Ecto neural progenitor cell (in vitro differentiated cells): ENCODE measurements around the gene TMEM135.
"Not testable (repeated sequence)": the region's sequence is repeated elsewhere in the genome, so short reads cannot be mapped to it uniquely, and the experiment has no call there.

Experiments
- DNase-seq: peaks from one replicate; pipeline ENCODE4 v3.0.0-alpha.2; 2018; ENCODE audit warnings: low spot score

TMEM135 gene

DNA sequence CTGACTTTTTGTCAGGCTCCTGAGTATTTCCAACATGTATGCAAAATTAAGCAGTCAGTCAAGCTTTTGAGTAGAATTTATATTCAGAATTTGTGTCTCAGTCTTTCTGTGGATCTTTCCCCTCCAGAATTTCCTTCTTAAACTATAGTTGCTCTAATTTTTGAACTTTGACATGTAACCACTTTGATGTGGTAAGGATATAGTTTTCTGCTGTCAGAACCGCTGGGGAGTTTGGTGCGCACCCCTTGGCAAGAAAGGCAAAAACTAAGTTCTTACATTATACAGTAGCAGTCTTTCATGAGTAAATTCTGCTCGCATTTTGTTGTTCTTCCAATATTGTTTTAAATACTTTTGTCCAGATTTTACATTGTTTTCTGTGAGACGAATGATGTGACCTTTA is 105.9 kb downstream of the TMEM135 start:
- no peak for DNase-seq

GRCh38 chr11:87144252-87144651 is 106.5 kb downstream of the TMEM135 start:
- no peak for DNase-seq

DNA sequence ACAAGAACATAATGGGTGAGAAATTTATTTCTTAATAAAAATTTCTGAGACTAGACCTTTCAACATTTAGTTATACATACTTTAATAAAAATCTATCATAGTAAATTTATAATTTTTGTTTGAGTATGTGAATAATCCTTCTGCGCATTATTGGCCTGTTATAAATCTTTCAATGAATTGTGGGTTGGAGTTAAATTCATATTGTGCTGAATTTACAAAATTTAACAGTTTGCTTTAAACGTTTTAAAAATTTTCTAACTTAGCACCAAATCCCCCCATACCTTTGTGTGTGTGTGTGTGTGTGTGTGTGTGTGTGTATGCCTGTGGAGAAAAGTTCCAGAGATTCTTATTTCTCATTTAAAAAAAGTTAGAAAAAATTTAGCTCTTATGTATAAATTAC is 111.0 kb downstream of the TMEM135 start:
- no peak for DNase-seq

GRCh38 chr11:87149782-87150181 is 112.0 kb downstream of the TMEM135 start:
- DNase-seq, result not testable (repeated sequence)

DNA sequence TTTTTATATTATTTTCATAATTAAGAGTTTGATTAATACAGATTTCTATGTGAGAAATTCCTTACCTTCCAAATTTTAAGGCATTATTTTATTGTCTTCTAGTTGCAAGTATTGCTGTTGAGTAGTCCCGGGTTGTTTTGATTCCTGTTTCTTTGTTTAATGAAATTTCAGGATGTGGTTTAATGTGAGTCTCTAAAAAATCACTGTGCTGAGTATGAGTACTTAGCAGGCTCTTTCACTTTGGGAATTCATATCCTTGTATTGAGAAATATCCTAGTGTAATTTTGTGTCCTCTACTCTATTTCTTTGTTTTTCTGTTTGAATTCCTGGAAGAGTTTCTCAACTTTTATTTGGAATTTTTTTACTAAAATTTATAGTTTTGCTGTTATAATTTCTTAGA is 113.2 kb downstream of the TMEM135 start:
- DNase-seq, result no peak

GRCh38 chr11:87154246-87154645 is 116.5 kb downstream of the TMEM135 start:
- no peak for DNase-seq

- no peak for DNase-seq
Measured at GRCh38 chr11:87156970-87157369, 119.2 kb downstream of the TMEM135 start.

DNA sequence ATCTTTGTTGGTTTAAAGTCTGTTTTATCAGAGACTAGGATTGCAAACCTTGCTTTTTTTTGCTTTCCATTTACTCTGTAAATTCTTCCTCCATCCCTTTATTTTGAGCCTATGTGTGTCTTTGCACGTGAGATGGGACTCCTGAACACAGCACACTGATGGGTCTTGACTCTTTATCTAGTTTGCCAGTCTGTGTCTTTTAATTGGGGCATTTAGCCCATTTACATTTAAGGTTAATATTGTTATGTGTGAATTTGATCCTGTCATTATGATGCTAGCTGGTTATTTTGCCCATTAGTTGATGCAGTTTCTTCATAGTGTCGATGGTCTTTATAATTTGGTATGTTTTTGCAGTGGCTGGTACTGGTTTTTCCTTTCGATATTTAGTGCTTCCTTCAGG is 131.3 kb downstream of the TMEM135 start:
- DNase-seq, result not testable (repeated sequence)

DNA sequence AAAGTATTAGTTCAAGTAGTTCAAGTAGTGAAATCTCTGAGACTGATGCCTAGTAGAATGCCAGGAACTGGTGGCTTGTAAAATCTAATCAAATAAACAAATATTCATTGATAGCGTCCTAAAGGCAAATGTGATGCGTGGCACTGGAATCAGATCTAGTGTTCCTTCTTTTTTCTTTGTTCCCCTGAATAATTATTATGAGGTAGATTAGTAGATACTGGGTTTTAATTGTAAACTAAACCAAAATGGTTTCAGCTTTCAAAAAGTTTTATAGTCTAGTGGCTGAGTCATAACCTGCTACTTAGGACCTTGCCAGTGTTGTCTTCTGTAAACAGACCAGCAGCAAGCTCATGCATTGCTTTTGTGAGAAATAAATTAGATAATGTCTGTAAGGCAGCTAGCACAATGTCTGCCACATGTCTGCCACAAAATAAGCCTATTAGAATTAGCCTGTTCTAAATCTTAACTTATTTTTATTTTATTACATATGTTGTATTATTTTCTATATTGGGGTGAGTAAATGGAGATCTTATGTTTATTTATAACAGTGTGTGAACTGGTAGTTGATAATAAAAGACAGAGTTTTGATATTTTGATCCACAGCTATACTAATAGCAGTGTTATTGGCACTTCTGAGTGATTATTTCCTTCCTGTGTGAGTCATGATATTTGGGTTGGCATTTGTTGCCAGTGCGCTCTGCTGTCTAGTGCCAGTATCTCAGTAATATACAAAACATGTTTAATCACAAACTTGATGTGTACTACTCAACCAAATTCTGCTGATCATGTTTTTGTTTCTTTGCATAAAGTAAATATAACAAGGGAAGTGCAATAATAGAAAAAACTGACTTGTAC is 135.7 kb downstream of the TMEM135 start:
- no peak for DNase-seq

GRCh38 chr11:87174870-87175269 is 137.1 kb downstream of the TMEM135 start:
- DNase-seq, result no peak

- DNase-seq, result no peak
Measured at GRCh38 chr11:87176044-87176443, 138.3 kb downstream of the TMEM135 start.

DNA sequence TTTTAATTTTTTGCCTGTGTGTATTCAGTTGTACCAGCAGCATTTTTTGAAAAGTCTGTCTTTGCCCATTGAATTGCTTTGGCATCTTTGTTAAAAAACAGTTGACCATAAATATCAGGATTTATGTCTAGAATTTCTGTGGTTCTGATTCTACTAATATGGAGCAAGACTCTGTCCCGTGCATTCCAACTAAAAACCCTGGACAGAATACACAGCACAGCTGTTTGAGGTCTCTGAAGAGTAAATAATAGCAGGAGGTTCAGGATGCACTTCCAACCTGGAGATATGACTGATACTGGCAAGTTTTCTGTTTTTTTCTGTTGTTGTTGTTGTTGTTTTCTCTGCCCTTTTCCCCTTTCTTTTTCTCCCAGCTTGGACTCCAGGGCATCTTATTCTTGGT is 141.9 kb downstream of the TMEM135 start:
- no peak for DNase-seq

DNA sequence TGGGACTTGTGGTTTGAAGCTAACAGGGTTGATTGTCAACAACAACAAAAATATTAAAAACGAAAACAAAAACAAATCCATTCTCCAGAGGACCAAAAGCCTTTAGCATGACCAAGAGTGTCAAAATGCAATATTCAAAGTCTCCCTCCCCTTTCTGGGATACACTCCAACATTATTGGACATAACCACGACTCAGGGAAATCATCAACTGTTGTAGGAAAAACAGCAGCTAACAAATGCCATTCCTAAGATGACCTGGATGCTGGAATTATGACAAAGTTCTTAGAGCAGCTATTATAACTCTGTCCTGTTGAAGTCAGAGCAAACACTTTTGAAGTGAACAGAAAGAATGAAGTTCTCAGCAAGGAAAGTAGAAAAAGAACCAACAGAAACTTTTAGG is 143.0 kb downstream of the TMEM135 start:
- no peak for DNase-seq

DNA sequence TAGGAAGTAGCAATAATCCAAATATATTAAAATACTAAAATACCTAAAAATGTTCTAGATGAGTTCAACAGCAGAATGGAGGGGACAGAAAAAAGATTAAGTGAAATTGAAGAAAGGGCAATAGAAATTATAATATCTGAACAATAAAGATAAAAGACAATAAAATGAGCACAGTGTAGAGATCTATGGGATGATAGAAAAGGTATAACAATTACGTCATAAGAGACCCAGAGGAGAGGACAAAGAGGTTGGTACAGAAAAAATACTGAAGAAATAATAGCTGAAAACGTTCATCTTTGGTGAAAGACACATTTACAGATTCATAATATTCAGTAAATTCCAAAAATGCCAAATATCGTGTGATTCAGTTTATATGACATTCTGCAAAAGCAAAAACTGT is 143.4 kb downstream of the TMEM135 start:
- no peak for DNase-seq

DNA sequence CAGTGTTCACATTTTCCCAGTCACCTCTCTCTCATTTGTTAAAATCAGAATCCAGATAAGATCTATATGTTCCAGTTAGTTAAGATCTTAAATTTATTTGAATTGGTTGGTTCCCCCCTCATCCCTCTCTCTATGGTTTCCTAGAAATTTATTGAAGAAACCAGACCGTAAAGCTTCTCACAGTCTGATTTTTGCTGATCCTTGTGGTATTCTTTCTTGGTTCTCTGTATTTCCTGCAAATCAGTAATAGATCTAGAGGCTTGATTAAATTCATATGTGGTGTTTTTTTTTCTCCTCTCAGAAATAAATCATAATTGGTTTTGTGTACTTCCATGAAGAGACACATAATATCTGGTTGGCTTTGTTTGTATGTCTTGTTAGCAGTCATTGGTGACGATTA is 147.5 kb downstream of the TMEM135 start:
- DNase-seq, result no peak

GRCh38 chr11:87187076-87187475 is 149.3 kb downstream of the TMEM135 start:
- no peak for DNase-seq

DNA sequence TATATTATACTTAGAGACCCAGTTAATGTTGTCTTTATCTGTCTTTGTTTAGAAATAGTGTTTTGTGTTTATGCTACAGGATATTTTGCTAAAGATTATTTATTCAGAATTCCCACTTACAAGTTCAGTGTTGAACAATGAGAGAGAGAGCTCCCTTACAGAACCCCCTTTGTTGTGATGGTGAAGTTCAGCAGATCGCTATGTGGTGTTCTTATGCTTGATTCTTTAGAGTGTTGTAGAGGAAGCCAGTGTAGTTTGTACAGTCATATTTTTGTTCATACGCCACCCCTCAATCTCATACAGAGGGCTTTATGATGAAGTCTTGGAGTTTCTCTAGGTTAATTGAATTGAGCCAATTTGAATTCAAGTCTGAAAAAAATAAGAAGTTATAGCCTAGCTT is 150.2 kb downstream of the TMEM135 start:
- DNase-seq, result no peak

DNA sequence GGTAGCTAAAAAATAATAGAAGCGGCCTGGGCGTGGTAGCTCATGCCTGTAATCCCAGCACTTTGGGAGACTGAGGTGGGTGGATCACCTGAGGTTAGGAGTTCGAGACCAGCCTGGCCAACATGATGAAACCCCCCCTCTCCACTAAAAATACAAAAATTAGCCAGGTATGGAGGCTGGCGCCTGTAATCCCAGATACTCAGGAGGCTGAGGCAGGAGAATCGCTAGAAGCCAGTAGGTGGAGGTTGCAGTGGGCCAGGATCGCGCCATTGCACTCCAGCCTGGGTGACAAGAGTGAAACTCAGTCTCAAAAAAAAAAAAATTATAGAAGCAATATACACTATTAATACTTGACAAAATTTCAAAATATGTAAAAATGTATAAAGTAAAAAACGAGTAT is 150.7 kb downstream of the TMEM135 start:
- DNase-seq, result not testable (repeated sequence)

GRCh38 chr11:87188921-87189320 is 151.2 kb downstream of the TMEM135 start:
- not testable (repeated sequence) for DNase-seq

GRCh38 chr11:87190071-87190470 is 152.3 kb downstream of the TMEM135 start:
- DNase-seq, result no peak

DNA sequence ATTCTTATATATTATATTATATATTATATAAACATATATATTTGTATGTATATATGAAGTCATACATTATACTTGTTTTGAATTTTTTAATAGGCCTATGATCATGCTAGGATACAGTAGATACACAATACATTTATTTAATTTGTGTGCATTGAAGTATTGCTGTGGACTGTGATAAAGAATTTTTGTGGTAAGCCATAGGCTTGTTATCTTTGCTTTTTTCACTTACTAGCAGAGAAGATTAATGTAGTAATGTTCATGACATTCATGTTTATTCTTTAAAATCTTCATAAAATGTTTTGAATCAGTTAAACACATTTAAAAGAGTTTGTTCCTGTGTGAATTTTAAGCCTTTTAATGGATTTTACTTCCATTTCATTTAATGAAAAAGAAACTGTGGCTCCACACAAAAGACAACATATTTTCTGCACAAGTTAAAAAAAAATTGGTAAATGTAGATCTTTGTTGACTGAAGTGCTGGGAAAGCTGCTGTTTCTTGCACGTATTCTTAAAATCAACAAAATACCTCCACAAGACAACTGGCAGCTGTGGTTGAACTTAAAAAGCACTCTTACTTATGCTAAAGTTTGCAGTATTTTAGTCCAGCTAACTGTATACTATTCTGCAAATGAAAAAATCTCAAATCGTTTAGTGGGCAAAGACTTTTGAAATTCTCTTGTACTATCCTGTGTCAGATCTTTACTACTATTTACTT is 156.2 kb downstream of the TMEM135 start:
- no peak for DNase-seq

- DNase-seq, result no peak
Measured at GRCh38 chr11:87194985-87195820, 157.5 kb downstream of the TMEM135 start.
